Measurements from ENCODE around the gene SECTM1. TPM values are rescaled to one million over a fixed set of nuclear protein-coding genes. Genes with fewer than 3 reads are reported as not detected.

SECTM1 gene
- total RNA-seq, 6 experiments from 2014 or later, result 1.7 to 3.9 (median 2.8) TPM

- Mint-ChIP-seq H3K4me1 (ENCODE audit: low read depth) (peaks cover 13% of the 10 kb centered on the region), H3K27me3 (ENCODE audit: insufficient read depth) (peaks cover 8% of the 10 kb centered on the region), H3K36me3 (ENCODE audit: low read depth) (no peaks in the 10 kb centered on the region), H3K27ac (no peak overlapping the region), H3K9me3 (no peaks in the 10 kb centered on the region), H3K4me3 (no peak overlapping the region)
- no peak for TF ChIP-seq CTCF (IDR thresholded peaks at IDR 0.05)
- no peak for DNase-seq
Observed at GRCh38 chr17:82330322-82331239, 3.0 kb downstream of the SECTM1 start.

- no peak for DNase-seq
- no peak for TF ChIP-seq CTCF (IDR thresholded peaks at IDR 0.05)
- peaks cover 6% of the 10 kb centered on the region for H3K4me1 Mint-ChIP-seq (ENCODE audit: low read depth)
- H3K27ac Mint-ChIP-seq, result no peak overlapping the region
- H3K4me3 Mint-ChIP-seq, result no peak overlapping the region
- H3K36me3 Mint-ChIP-seq (ENCODE audit: low read depth), result no peaks in the 10 kb centered on the region
- H3K27me3 Mint-ChIP-seq (ENCODE audit: insufficient read depth), result peaks cover 8% of the 10 kb centered on the region
- no peaks in the 10 kb centered on the region for H3K9me3 Mint-ChIP-seq
Observed at GRCh38 chr17:82329683-82330321, 3.8 kb downstream of the SECTM1 start.

- no peak for DNase-seq
- no peaks in the 10 kb centered on the region for H3K36me3 Mint-ChIP-seq (ENCODE audit: low read depth)
Observed at GRCh38 chr17:82328994-82329507, 4.5 kb downstream of the SECTM1 start.

GRCh38 chr17:82328141-82328993, 5.2 kb downstream of the SECTM1 start:
- Mint-ChIP-seq H3K36me3 (ENCODE audit: low read depth) (no peaks in the 10 kb centered on the region), H3K27me3 (ENCODE audit: insufficient read depth) (peaks cover 8% of the 10 kb centered on the region), H3K9me3 (no peaks in the 10 kb centered on the region), H3K4me1 (ENCODE audit: low read depth) (peaks cover 5% of the 10 kb centered on the region; the same call in 1 of the 2 replicates), H3K27ac (no peak overlapping the region), H3K4me3 (no peak overlapping the region)
- TF ChIP-seq CTCF (IDR thresholded peaks at IDR 0.05), result no peak
- DNase-seq, result no peak

More at GRCh38 chr17:82328994-82329507, 4.5 kb downstream of the SECTM1 start:
- no peaks in the 10 kb centered on the region for H3K9me3 Mint-ChIP-seq
- peaks cover 5% of the 10 kb centered on the region; the same call in 1 of the 2 replicates for H3K4me1 Mint-ChIP-seq (ENCODE audit: low read depth)
- H3K27me3 Mint-ChIP-seq (ENCODE audit: insufficient read depth), result peaks cover 8% of the 10 kb centered on the region
- no peak overlapping the region for H3K4me3 Mint-ChIP-seq
- TF ChIP-seq CTCF (IDR thresholded peaks at IDR 0.05), result no peak
- H3K27ac Mint-ChIP-seq, result no peak overlapping the region

- H3K27ac Mint-ChIP-seq, result no peak overlapping the region
- H3K36me3 Mint-ChIP-seq (ENCODE audit: low read depth), result no peaks in the 10 kb centered on the region
- peaks cover 1% of the 10 kb centered on the region; the same call in 1 of the 2 replicates for H3K4me1 Mint-ChIP-seq (ENCODE audit: low read depth)
- TF ChIP-seq CTCF (IDR thresholded peaks at IDR 0.05), result no peak
- no peak overlapping the region for H3K4me3 Mint-ChIP-seq
- H3K9me3 Mint-ChIP-seq, result no peaks in the 10 kb centered on the region
- peaks cover 8% of the 10 kb centered on the region for H3K27me3 Mint-ChIP-seq (ENCODE audit: insufficient read depth)
- no peak for DNase-seq
Observed at GRCh38 chr17:82327757-82328140, 5.8 kb downstream of the SECTM1 start.
